ENCODE results near the gene PRRC2C. TPM values are rescaled to one million over a fixed set of nuclear protein-coding genes. Genes with fewer than 3 reads are reported as not detected.
"Not testable (repeated sequence)": the region's sequence is repeated elsewhere in the genome, so short reads cannot be mapped to it uniquely, and the experiment has no call there.

Gene PRRC2C
- total RNA-seq, 2 donors from 2014 or later, result 331 to 343 TPM

GRCh38 chr1:171581226-171581625 is 95.9 kb downstream of the PRRC2C start:
- H3K9me3 Mint-ChIP-seq, result no peaks in the 10 kb centered on the region
- H3K4me1 Mint-ChIP-seq (ENCODE audit: low read depth in 2 of 2), result peaks cover 10 to 14% of the 10 kb centered on the region in 2 donors
- H3K27ac Mint-ChIP-seq, result peak overlapping the region; percentile 9 to 38
- DNase-seq (ENCODE audit: low spot score) (no peak), ATAC-seq (no peak)
- H3K36me3 Mint-ChIP-seq, result peaks cover 35% of the 10 kb centered on the region
- no peaks in the 10 kb centered on the region for H3K27me3 Mint-ChIP-seq
- H3K4me3 Mint-ChIP-seq, result no peak overlapping the region

- Mint-ChIP-seq H3K27me3 (no peaks in the 10 kb centered on the region), H3K9me3 (no peaks in the 10 kb centered on the region), H3K4me3 (no peak overlapping the region), H3K27ac (peak overlapping the region; percentile 9 to 38), H3K36me3 (peaks cover 35% of the 10 kb centered on the region), H3K4me1 (ENCODE audit: low read depth in 2 of 2) (peaks cover 10 to 14% of the 10 kb centered on the region in 2 donors)
- ATAC-seq (no peak), DNase-seq (ENCODE audit: low spot score) (no peak)
These were observed 96.4 kb downstream of the PRRC2C start for GRCh38 chr1:171581766-171582165.

GRCh38 chr1:171582589-171582988 is 97.3 kb downstream of the PRRC2C start:
- H3K27ac Mint-ChIP-seq, result no peak overlapping the region
- no peak for DNase-seq (ENCODE audit: low spot score)
- H3K9me3 Mint-ChIP-seq, result no peaks in the 10 kb centered on the region
- H3K36me3 Mint-ChIP-seq, result peaks cover 33% of the 10 kb centered on the region
- no peak overlapping the region for H3K4me3 Mint-ChIP-seq
- no peaks in the 10 kb centered on the region for H3K27me3 Mint-ChIP-seq
- ATAC-seq, result no peak
- H3K4me1 Mint-ChIP-seq (ENCODE audit: low read depth in 2 of 2), result peaks cover 10 to 14% of the 10 kb centered on the region in 2 donors

- DNase-seq (ENCODE audit: low spot score), result no peak
- Mint-ChIP-seq H3K36me3 (peaks cover 39% of the 10 kb centered on the region), H3K27me3 (no peaks in the 10 kb centered on the region), H3K9me3 (no peaks in the 10 kb centered on the region), H3K27ac (peak overlapping the region; percentile 1 to 27), H3K4me1 (ENCODE audit: low read depth in 2 of 2) (peaks cover 10 to 16% of the 10 kb centered on the region in 2 donors), H3K4me3 (no peak overlapping the region)
- ATAC-seq, result no peak
These were observed 98.4 kb downstream of the PRRC2C start for GRCh38 chr1:171583591-171584201.

GRCh38 chr1:171585715-171586114 is 100.4 kb downstream of the PRRC2C start:
- Mint-ChIP-seq H3K4me3 (no peak overlapping the region), H3K9me3 (no peaks in the 10 kb centered on the region), H3K4me1 (ENCODE audit: low read depth in 2 of 2) (peaks cover 17 to 23% of the 10 kb centered on the region in 2 donors), H3K36me3 (peaks cover 39% of the 10 kb centered on the region), H3K27ac (peak overlapping the region in 1 of 2 donors; percentile 41), H3K27me3 (no peaks in the 10 kb centered on the region)
- DNase-seq (ENCODE audit: low spot score) (no peak), ATAC-seq (no peak)

- Mint-ChIP-seq H3K27ac (no peak overlapping the region), H3K9me3 (no peaks in the 10 kb centered on the region), H3K27me3 (no peaks in the 10 kb centered on the region), H3K36me3 (peaks cover 41% of the 10 kb centered on the region), H3K4me1 (ENCODE audit: low read depth in 2 of 2) (peaks cover 13 to 14% of the 10 kb centered on the region in 2 donors), H3K4me3 (no peak overlapping the region)
- no peak for ATAC-seq
- DNase-seq (ENCODE audit: low spot score), result no peak
These were observed 102.9 kb downstream of the PRRC2C start for GRCh38 chr1:171588230-171588629.

GRCh38 chr1:171590022-171590421 is 104.7 kb downstream of the PRRC2C start:
- Mint-ChIP-seq H3K27me3 (no peaks in the 10 kb centered on the region), H3K4me3 (no peak overlapping the region), H3K9me3 (no peaks in the 10 kb centered on the region), H3K36me3 (peaks cover 33% of the 10 kb centered on the region), H3K27ac (peak overlapping the region; percentile 46 to 79), H3K4me1 (ENCODE audit: low read depth in 2 of 2) (peaks cover 13 to 14% of the 10 kb centered on the region in 2 donors)
- DNase-seq (ENCODE audit: low spot score) (no peak), ATAC-seq (no peak)

GRCh38 chr1:171595324-171595723 is 110.0 kb downstream of the PRRC2C start:
- H3K27ac Mint-ChIP-seq, result no peak overlapping the region
- DNase-seq (ENCODE audit: low spot score), result no peak
- no peaks in the 10 kb centered on the region for H3K9me3 Mint-ChIP-seq
- ATAC-seq, result no peak
- peaks cover 0 to 6% of the 10 kb centered on the region in 2 donors for H3K4me1 Mint-ChIP-seq (ENCODE audit: low read depth in 2 of 2)
- no peaks in the 10 kb centered on the region for H3K27me3 Mint-ChIP-seq
- H3K36me3 Mint-ChIP-seq, result peaks cover 9% of the 10 kb centered on the region
- no peak overlapping the region for H3K4me3 Mint-ChIP-seq

GRCh38 chr1:171596119-171596518 is 110.8 kb downstream of the PRRC2C start:
- DNase-seq (ENCODE audit: low spot score) (no peak), ATAC-seq (no peak)
- Mint-ChIP-seq H3K27ac (peak overlapping the region in 1 of 2 donors; percentile 20), H3K4me3 (no peak overlapping the region), H3K27me3 (no peaks in the 10 kb centered on the region), H3K36me3 (peaks cover 9% of the 10 kb centered on the region), H3K9me3 (no peaks in the 10 kb centered on the region), H3K4me1 (ENCODE audit: low read depth in 2 of 2) (peaks cover 0 to 6% of the 10 kb centered on the region in 2 donors)

- ATAC-seq (no peak), DNase-seq (ENCODE audit: low spot score) (no peak)
- Mint-ChIP-seq H3K9me3 (no peaks in the 10 kb centered on the region), H3K27me3 (no peaks in the 10 kb centered on the region), H3K36me3 (peaks cover 9% of the 10 kb centered on the region), H3K4me3 (no peak overlapping the region), H3K27ac (peak overlapping the region in 1 of 2 donors; percentile 20), H3K4me1 (ENCODE audit: low read depth in 2 of 2) (peaks cover 0 to 6% of the 10 kb centered on the region in 2 donors)
These were observed 111.4 kb downstream of the PRRC2C start for GRCh38 chr1:171596705-171597104.

GRCh38 chr1:171597203-171597602 is 111.9 kb downstream of the PRRC2C start:
- Mint-ChIP-seq H3K4me3 (no peak overlapping the region), H3K4me1 (ENCODE audit: low read depth in 2 of 2) (peaks cover 0 to 6% of the 10 kb centered on the region in 2 donors), H3K36me3 (peaks cover 7% of the 10 kb centered on the region), H3K27me3 (no peaks in the 10 kb centered on the region), H3K27ac (peak overlapping the region; percentile 25 to 55), H3K9me3 (no peaks in the 10 kb centered on the region)
- ATAC-seq, result no peak
- DNase-seq (ENCODE audit: low spot score), result no peak

- H3K27ac Mint-ChIP-seq; ATAC-seq; H3K9me3 Mint-ChIP-seq; H3K4me1 Mint-ChIP-seq (ENCODE audit: low read depth in 2 of 2); H3K36me3 Mint-ChIP-seq; H3K4me3 Mint-ChIP-seq; DNase-seq (ENCODE audit: low spot score); H3K27me3 Mint-ChIP-seq: not testable (repeated sequence)
These were observed 115.0 kb downstream of the PRRC2C start for GRCh38 chr1:171600310-171600709.

GRCh38 chr1:171600862-171601261 is 115.5 kb downstream of the PRRC2C start:
- no peaks in the 10 kb centered on the region for H3K27me3 Mint-ChIP-seq
- peaks cover 0 to 6% of the 10 kb centered on the region in 2 donors for H3K4me1 Mint-ChIP-seq (ENCODE audit: low read depth in 2 of 2)
- no peak overlapping the region for H3K4me3 Mint-ChIP-seq
- ATAC-seq, result no peak
- no peak overlapping the region for H3K27ac Mint-ChIP-seq
- DNase-seq (ENCODE audit: low spot score), result no peak
- H3K36me3 Mint-ChIP-seq, result no peaks in the 10 kb centered on the region
- no peaks in the 10 kb centered on the region for H3K9me3 Mint-ChIP-seq

- not testable (repeated sequence) for H3K4me1 Mint-ChIP-seq (ENCODE audit: low read depth in 2 of 2); H3K9me3 Mint-ChIP-seq; H3K4me3 Mint-ChIP-seq; H3K36me3 Mint-ChIP-seq; ATAC-seq; H3K27ac Mint-ChIP-seq; H3K27me3 Mint-ChIP-seq; DNase-seq (ENCODE audit: low spot score)
These were observed 117.7 kb downstream of the PRRC2C start for GRCh38 chr1:171603042-171603441.

All from natural killer cell treated with Interleukin-12 subunit alpha and Interleukin-12 subunit beta and Interleukin-15 and Interleukin-18, amount 100 ng/mL, for 72 hours (primary cell).